Thyroid gland (tissue), 4 donors: ENCODE measurements around the gene EFCAB5. TPM values are rescaled to one million over a fixed set of nuclear protein-coding genes. Genes with fewer than 3 reads are reported as not detected.
A peak's percentile ranks its signal among the peaks of the same experiment; 100 is the strongest.
"Not testable (repeated sequence)": the region's sequence is repeated elsewhere in the genome, so short reads cannot be mapped to it uniquely, and the experiment has no call there.

ENCODE experiments used
- DNase-seq, 2 donors: peaks; one replicate each; pipeline ENCODE4 v3.0.0-alpha.2; 2019
- H3K27ac ChIP-seq, 3 donors: fragments of 200-600 bp; sonication (generic); 1 replicate in 2 of 3; 2 replicates in 1 of 3; pipeline ENCODE4 v1.5.1; 2016 to 2019; ENCODE audit warnings: mild to moderate bottlenecking in 1 of 3, moderate library complexity in 1 of 3
- H3K27me3 ChIP-seq: fragments of 200-600 bp; sonication (generic); one replicate; pipeline ENCODE4 v1.5.1; 2019
- H3K36me3 ChIP-seq, 2 donors: fragments of 200-600 bp; sonication (generic); one replicate each; pipeline ENCODE4 v1.5.1; 2016 to 2019
- H3K4me1 ChIP-seq, 2 donors: fragments of 200-600 bp; sonication (generic); one replicate each; pipeline ENCODE4 v1.5.1; 2017 to 2019
- H3K4me3 ChIP-seq, 3 donors: fragments of 200-600 bp; sonication (generic); replicated peaks in 1 of 3; 1 replicate in 2 of 3; 2 replicates in 1 of 3; pipeline ENCODE4 v1.5.1; 2016; ENCODE audit warnings: mild to moderate bottlenecking in 1 of 3
- H3K9me3 ChIP-seq: fragments of 200-600 bp; sonication (generic); one replicate; pipeline ENCODE4 v1.5.1; 2017
- CTCF ChIP-seq, 6 experiments: fragments of 200-600 bp in 3 of 6; fragments of 450-650 bp in 3 of 6; sonication (generic) in 3 of 6; IDR thresholded peaks; one replicate each; pipeline ENCODE4 v1.5.1; 2016 to 2019; ENCODE audit warnings: antibody characterized with exemption in 6 of 6, mild to moderate bottlenecking in 2 of 6, inconsistent platforms in 1 of 6, moderate library complexity in 1 of 6
- POLR2A ChIP-seq, 2 donors: fragments of 450-650 bp; IDR thresholded peaks; one replicate each; pipeline ENCODE4 v1.6.1; 2017; ENCODE audit warnings: antibody characterized with exemption in 2 of 2, mild to moderate bottlenecking in 2 of 2, moderate library complexity in 1 of 2
- whole genome bisulfite sequencing, 2 donors: methylation state at CpG; one replicate each; pipeline ENCODE4 v1.1.5; 2017; 5-methylcytosine and 5-hydroxymethylcytosine counted together
- intact Hi-C: fragments of 100-400 bp; cut with DNase I; formaldehyde crosslinking; loops from one replicate; pipeline ENCODE4 v1.15.1; 2023
- total RNA-seq, 4 donors: library from RNA; depleted of rRNA; stranded (reverse); fragments of >200 nt; gene quantifications; one replicate each; pipeline ENCODE4 v1.2.3, GENCODE V29; 2016

EFCAB5 gene
- total RNA-seq, 4 donors from 2014 or later, result 0.56 to 0.98 TPM; not detected in 2

- no peak overlapping the region for H3K27ac ChIP-seq
- no peaks in the 10 kb centered on the region for H3K27me3 ChIP-seq
- H3K9me3 ChIP-seq, result no peaks in the 10 kb centered on the region
- no peaks in the 10 kb centered on the region for H3K36me3 ChIP-seq
- TF ChIP-seq POLR2A (IDR thresholded peaks at IDR 0.05), result no peak
- no peak for TF ChIP-seq CTCF (IDR thresholded peaks at IDR 0.05)
- intact Hi-C loops, result no loop called here
- H3K4me1 ChIP-seq, result peaks cover 2 to 4% of the 10 kb centered on the region in 2 donors
- no peak for DNase-seq
- no peak overlapping the region for H3K4me3 ChIP-seq
Measured at GRCh38 chr17:30112794-30113193, 171.4 kb downstream of the EFCAB5 start.

GRCh38 chr17:30113213-30113612 lies 171.8 kb downstream of the EFCAB5 start:
- intact Hi-C loops, result no loop called here
- Histone ChIP-seq H3K4me3 (no peak overlapping the region), H3K4me1 (peaks cover 6 to 9% of the 10 kb centered on the region in 2 donors), H3K36me3 (no peaks in the 10 kb centered on the region), H3K27me3 (no peaks in the 10 kb centered on the region), H3K27ac (no peak overlapping the region), H3K9me3 (no peaks in the 10 kb centered on the region)
- DNase-seq, result no peak
- TF ChIP-seq CTCF (IDR thresholded peaks at IDR 0.05) (no peak), POLR2A (IDR thresholded peaks at IDR 0.05) (no peak)

- Histone ChIP-seq H3K4me1 (peaks cover 7 to 21% of the 10 kb centered on the region in 2 donors), H3K27me3 (no peaks in the 10 kb centered on the region), H3K4me3 (peak overlapping the region; percentile 37 to 60 (median 58)), H3K36me3 (peaks cover 0 to 8% of the 10 kb centered on the region in 2 donors), H3K27ac (peak overlapping the region; percentile 91 to 96 (median 95)), H3K9me3 (no peaks in the 10 kb centered on the region)
- no peak for DNase-seq
- 8 to 12% methylated on average over 10 of the region's 10 CpGs for WGBS, 2 donors
- no peak for TF ChIP-seq CTCF (IDR thresholded peaks at IDR 0.05)
- TF ChIP-seq POLR2A (IDR thresholded peaks at IDR 0.05), result no peak
- intact Hi-C loops, result no loop called here
Measured at GRCh38 chr17:30116345-30116660, 174.9 kb downstream of the EFCAB5 start.

- TF ChIP-seq POLR2A (IDR thresholded peaks at IDR 0.05), result peak; percentile 76 to 94
- no peak for TF ChIP-seq CTCF (IDR thresholded peaks at IDR 0.05)
- DNase-seq, result peak; percentile 93 to 95
- WGBS, 2 donors, result 0 to 1% methylated on average over 44 to 47 of the region's 47 CpGs
- peaks cover 0 to 8% of the 10 kb centered on the region in 2 donors for H3K36me3 ChIP-seq
- peak within 1 kb of the TSS; percentile 91 to 96 (median 95) for H3K27ac ChIP-seq
- H3K27me3 ChIP-seq, result no peaks in the 10 kb centered on the region
- no peaks in the 10 kb centered on the region for H3K9me3 ChIP-seq
- peak within 1 kb of the TSS; percentile 37 to 60 (median 58) for H3K4me3 ChIP-seq
- peaks cover 7 to 21% of the 10 kb centered on the region in 2 donors for H3K4me1 ChIP-seq
- intact Hi-C loops, result no loop called here
Measured at GRCh38 chr17:30116661-30117551, 175.5 kb downstream of the EFCAB5 start, which contains the start of gene NSRP1. Gene NSRP1, plus strand, starts transcription at chr17:30116816. Its CDS starts 28 bp downstream, at chr17:30116844.

- WGBS, 2 donors, result 52 to 53% methylated on average over 5 of the region's 5 CpGs
- Histone ChIP-seq H3K36me3 (peaks cover 0 to 8% of the 10 kb centered on the region in 2 donors), H3K27ac (peak overlapping the region in 2 of 3 donors; percentile 95 to 96), H3K4me1 (peaks cover 7 to 21% of the 10 kb centered on the region in 2 donors), H3K9me3 (no peaks in the 10 kb centered on the region), H3K4me3 (peak overlapping the region in 1 of 3 donors; percentile 60), H3K27me3 (no peaks in the 10 kb centered on the region)
- no peak for DNase-seq
- intact Hi-C loops, result no loop called here
- no peak for TF ChIP-seq CTCF (IDR thresholded peaks at IDR 0.05)
- no peak for TF ChIP-seq POLR2A (IDR thresholded peaks at IDR 0.05)
Measured at GRCh38 chr17:30117675-30118081, 176.2 kb downstream of the EFCAB5 start.

GRCh38 chr17:30118635-30119034 lies 177.2 kb downstream of the EFCAB5 start:
- H3K27ac ChIP-seq, DNase-seq, H3K36me3 ChIP-seq, H3K27me3 ChIP-seq, intact Hi-C loops, H3K4me3 ChIP-seq, H3K9me3 ChIP-seq: not testable (repeated sequence)
- H3K4me1 ChIP-seq, result peaks cover 7 to 21% of the 10 kb centered on the region in 2 donors
- 95 to 96% methylated on average over 7 of the region's 7 CpGs for WGBS, 2 donors
